ENCODE data around the gene AGO3.

- no peak for TF ChIP-seq CTCF (IDR thresholded peaks at IDR 0.05; ENCODE audit: low read length)
- no peak for TF ChIP-seq EZH2 (IDR thresholded peaks at IDR 0.05; ENCODE audit: borderline replicate concordance, low read length)
These were observed 131.4 kb downstream of the AGO3 start for GRCh38 chr1:36062315-36062714.
